NCI-H2081 (cell line): ENCODE data around the gene TAS1R3.
"Not testable (repeated sequence)": the region's sequence is repeated elsewhere in the genome, so short reads cannot be mapped to it uniquely, and the experiment has no call there.

Experiments used
- DNase-seq, 2 experiments: peaks; one replicate each; lab custom pipeline; 2025; lab: John Stamatoyannopoulos, UW

The TAS1R3 gene

GRCh38 chr1:1309251-1310108, 21.6 kb upstream of the TAS1R3 start:
- peak in 1 of 2 experiments; percentile 35 for DNase-seq

- DNase-seq = no peak
Measured at GRCh38 chr1:1310109-1310385, 21.0 kb upstream of the TAS1R3 start.

GRCh38 chr1:1310476-1311053, 20.5 kb upstream of the TAS1R3 start:
- no peak for DNase-seq

GRCh38 chr1:1311107-1312104, 19.7 kb upstream of the TAS1R3 start:
- no peak for DNase-seq

GRCh38 chr1:1312450-1313314, 18.4 kb upstream of the TAS1R3 start:
- DNase-seq = no peak

GRCh38 chr1:1313500-1314236, 17.4 kb upstream of the TAS1R3 start:
- no peak for DNase-seq

GRCh38 chr1:1314237-1314586, 16.9 kb upstream of the TAS1R3 start:
- DNase-seq = no peak

GRCh38 chr1:1314678-1315335, 16.3 kb upstream of the TAS1R3 start:
- DNase-seq = no peak

- DNase-seq = no peak
Measured at GRCh38 chr1:1315435-1315954, 15.6 kb upstream of the TAS1R3 start.

GRCh38 chr1:1316199-1316598, 14.9 kb upstream of the TAS1R3 start:
- not testable (repeated sequence) for DNase-seq

GRCh38 chr1:1317420-1317819, 13.7 kb upstream of the TAS1R3 start:
- DNase-seq = no peak

- DNase-seq = peak; percentile 73 to 84
Measured at GRCh38 chr1:1318131-1318652, 12.9 kb upstream of the TAS1R3 start.

GRCh38 chr1:1318777-1319645, 12.1 kb upstream of the TAS1R3 start:
- no peak for DNase-seq

- DNase-seq = no peak
Measured at GRCh38 chr1:1319646-1319941, 11.5 kb upstream of the TAS1R3 start.

GRCh38 chr1:1320666-1321448, 10.2 kb upstream of the TAS1R3 start:
- no peak for DNase-seq

- DNase-seq = no peak
Measured at GRCh38 chr1:1321477-1321876, 9.6 kb upstream of the TAS1R3 start.

GRCh38 chr1:1322418-1322817, 8.7 kb upstream of the TAS1R3 start:
- no peak for DNase-seq

GRCh38 chr1:1322952-1323351, 8.1 kb upstream of the TAS1R3 start:
- DNase-seq = no peak
